ENCODE measurements around the gene SLC29A1. TPM values are rescaled to one million over a fixed set of nuclear protein-coding genes. Genes with fewer than 3 reads are reported as not detected.
A peak's percentile ranks its signal among the peaks of the same experiment; 100 is the strongest.

Gene SLC29A1
- polyA plus RNA-seq, 2 of the 4 experiments (the other 2 are of a cell fraction): 45.6 to 72.3 TPM

GRCh38 chr6:44245391-44245911, 22.1 kb downstream of the SLC29A1 start:
- 71% methylated on average over 12 of the region's 12 CpGs for WGBS (ENCODE audit: missing lambda C conversion rate)
- Histone ChIP-seq H3K27ac (peak overlapping the region; percentile 95 to 99), H3K4me1 (peaks cover 26% of the 10 kb centered on the region), H3K4me2 (peak overlapping the region; percentile 89), H3K9me3 (no peaks in the 10 kb centered on the region), H3K4me3 (peak overlapping the region; percentile 90)
- POLR2A ChIA-PET: interaction anchor here (1.2 to 3.2 kb wide), 4 partner anchors 8 to 21 kb away, joined by 5 to 38 read pairs (median 21); partner anchors contain the start of genes SLC29A1 and SLC35B2
- CTCF ChIA-PET: interaction anchor here (0.9 to 7.8 kb wide), 11 partner anchors 8 to 151 kb away, joined by 3 to 56 read pairs (median 5); partner anchors contain the start of gene SLC35B2
- TF ChIP-seq ZFP36 (IDR thresholded peaks at IDR 0.05; ENCODE audit: borderline replicate concordance, partially characterized antibody): no peak
- TF ChIP-seq ZC3H11A (IDR thresholded peaks at IDR 0.05): no peak
- TF ChIP-seq, protein P1, sequence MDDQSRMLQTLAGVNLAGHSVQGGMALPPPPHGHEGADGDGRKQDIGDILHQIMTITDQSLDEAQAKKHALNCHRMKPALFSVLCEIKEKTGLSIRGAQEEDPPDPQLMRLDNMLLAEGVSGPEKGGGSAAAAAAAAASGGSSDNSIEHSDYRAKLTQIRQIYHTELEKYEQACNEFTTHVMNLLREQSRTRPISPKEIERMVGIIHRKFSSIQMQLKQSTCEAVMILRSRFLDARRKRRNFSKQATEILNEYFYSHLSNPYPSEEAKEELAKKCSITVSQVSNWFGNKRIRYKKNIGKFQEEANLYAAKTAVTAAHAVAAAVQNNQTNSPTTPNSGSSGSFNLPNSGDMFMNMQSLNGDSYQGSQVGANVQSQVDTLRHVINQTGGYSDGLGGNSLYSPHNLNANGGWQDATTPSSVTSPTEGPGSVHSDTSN (IDR thresholded peaks at IDR 0.05): no peak
- no peak for TF ChIP-seq RAD21 (conservative IDR thresholded peaks at IDR 0.05 in 1 of 2, IDR thresholded peaks at IDR 0.05 in 1 of 2)
- TF ChIP-seq, protein P2, sequence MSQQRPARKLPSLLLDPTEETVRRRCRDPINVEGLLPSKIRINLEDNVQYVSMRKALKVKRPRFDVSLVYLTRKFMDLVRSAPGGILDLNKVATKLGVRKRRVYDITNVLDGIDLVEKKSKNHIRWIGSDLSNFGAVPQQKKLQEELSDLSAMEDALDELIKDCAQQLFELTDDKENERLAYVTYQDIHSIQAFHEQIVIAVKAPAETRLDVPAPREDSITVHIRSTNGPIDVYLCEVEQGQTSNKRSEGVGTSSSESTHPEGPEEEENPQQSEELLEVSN (IDR thresholded peaks at IDR 0.05; ENCODE audit: borderline replicate concordance, low read depth): no peak
- TF ChIP-seq MAZ (IDR thresholded peaks at IDR 0.05; ENCODE audit: borderline replicate concordance, low read depth, low read length): no peak
- TF ChIP-seq, protein P3, sequence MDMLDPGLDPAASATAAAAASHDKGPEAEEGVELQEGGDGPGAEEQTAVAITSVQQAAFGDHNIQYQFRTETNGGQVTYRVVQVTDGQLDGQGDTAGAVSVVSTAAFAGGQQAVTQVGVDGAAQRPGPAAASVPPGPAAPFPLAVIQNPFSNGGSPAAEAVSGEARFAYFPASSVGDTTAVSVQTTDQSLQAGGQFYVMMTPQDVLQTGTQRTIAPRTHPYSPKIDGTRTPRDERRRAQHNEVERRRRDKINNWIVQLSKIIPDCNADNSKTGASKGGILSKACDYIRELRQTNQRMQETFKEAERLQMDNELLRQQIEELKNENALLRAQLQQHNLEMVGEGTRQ (IDR thresholded peaks at IDR 0.05): no peak
- TF ChIP-seq CHD4 (IDR thresholded peaks at IDR 0.05; ENCODE audit: borderline replicate concordance): no peak
- TF ChIP-seq FOSL2 (IDR thresholded peaks at IDR 0.05): no peak
- no peak for TF ChIP-seq FOSL2 (CRISPR knock-in tag; IDR thresholded peaks at IDR 0.05)
- TF ChIP-seq FOXS1 (CRISPR knock-in tag; IDR thresholded peaks at IDR 0.05): no peak
- no peak for TF ChIP-seq BCL3 (IDR thresholded peaks at IDR 0.05)
- TF ChIP-seq, protein P4, sequence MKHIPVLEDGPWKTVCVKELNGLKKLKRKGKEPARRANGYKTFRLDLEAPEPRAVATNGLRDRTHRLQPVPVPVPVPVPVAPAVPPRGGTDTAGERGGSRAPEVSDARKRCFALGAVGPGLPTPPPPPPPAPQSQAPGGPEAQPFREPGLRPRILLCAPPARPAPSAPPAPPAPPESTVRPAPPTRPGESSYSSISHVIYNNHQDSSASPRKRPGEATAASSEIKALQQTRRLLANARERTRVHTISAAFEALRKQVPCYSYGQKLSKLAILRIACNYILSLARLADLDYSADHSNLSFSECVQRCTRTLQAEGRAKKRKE (CRISPR knock-in tag; IDR thresholded peaks at IDR 0.05; ENCODE audit: low read depth): no peak
- ATAC-seq (no peak), FAIRE-seq (no peak), DNase-seq (ENCODE audit: low read depth in 1 of 2, low spot score in 1 of 2) (no peak)

GRCh38 chr6:44245912-44246662, 22.7 kb downstream of the SLC29A1 start:
- Histone ChIP-seq H3K9me3 (no peaks in the 10 kb centered on the region), H3K4me2 (peak overlapping the region; percentile 89), H3K27ac (peak overlapping the region; percentile 95 to 99), H3K4me1 (peaks cover 33% of the 10 kb centered on the region), H3K4me3 (peak overlapping the region; percentile 90)
- no peak for FAIRE-seq
- peak; percentile 71 to 91 for DNase-seq (ENCODE audit: low read depth in 1 of 2, low spot score in 1 of 2)
- CTCF ChIA-PET: interaction anchor here (0.9 to 7.8 kb wide), 9 partner anchors 8 to 151 kb away, joined by 3 to 56 read pairs (median 9); partner anchors contain the start of gene SLC35B2
- POLR2A ChIA-PET: interaction anchor here (0.5 to 3.2 kb wide), 19 partner anchors 9 to 616 kb away, joined by 3 to 38 read pairs (median 5); partner anchors contain the start of genes CDC5L, MRPL14, SLC29A1 and SLC35B2
- WGBS (ENCODE audit: missing lambda C conversion rate): 1% methylated on average over 26 of the region's 62 CpGs
- ATAC-seq: peak; percentile 63 to 79
- TF ChIP-seq CHD2 (IDR thresholded peaks at IDR 0.05; ENCODE audit: low read length, partially characterized antibody) (peak; percentile 78), CHD4 (IDR thresholded peaks at IDR 0.05; ENCODE audit: borderline replicate concordance) (no peak), SMC3 (IDR thresholded peaks at IDR 0.05) (0 out of 3 replicates have a peak, but pooled peaks have one; percentile 7), RARB (CRISPR knock-in tag; IDR thresholded peaks at IDR 0.05) (no peak), REST (IDR thresholded peaks at IDR 0.05) (peak; percentile 69), CTCF (IDR thresholded peaks at IDR 0.05) (peak; percentile 41; the same call in 2 of the 3 replicates), MAFK (IDR thresholded peaks at IDR 0.05; ENCODE audit: partially characterized antibody) (no peak), BCL3 (IDR thresholded peaks at IDR 0.05) (no peak)
- TF ChIP-seq, protein P2 (IDR thresholded peaks at IDR 0.05; ENCODE audit: borderline replicate concordance, low read depth): no peak
